PC-9 (cell line): ENCODE measurements around the gene CFAP73.

ENCODE experiments used
- EZH2 ChIP-seq: fragments of 200-600 bp; sonication (generic); IDR thresholded peaks from 2 replicates; pipeline ENCODE4 v1.8.0; 2017; ENCODE audit warnings: antibody characterized with exemption, low read depth
- TF ChIP-seq, protein P1 (sequence below): fragments of 200-600 bp; sonication (generic); conservative IDR thresholded peaks from 2 replicates; pipeline ENCODE4 v1.6.1; 2017; ENCODE audit warnings: mixed run types, antibody characterized with exemption, mild to moderate bottlenecking, moderate library complexity

GRCh38 chr12:113180333-113180732 is 30.8 kb downstream of the CFAP73 start:
- TF ChIP-seq, protein P1, sequence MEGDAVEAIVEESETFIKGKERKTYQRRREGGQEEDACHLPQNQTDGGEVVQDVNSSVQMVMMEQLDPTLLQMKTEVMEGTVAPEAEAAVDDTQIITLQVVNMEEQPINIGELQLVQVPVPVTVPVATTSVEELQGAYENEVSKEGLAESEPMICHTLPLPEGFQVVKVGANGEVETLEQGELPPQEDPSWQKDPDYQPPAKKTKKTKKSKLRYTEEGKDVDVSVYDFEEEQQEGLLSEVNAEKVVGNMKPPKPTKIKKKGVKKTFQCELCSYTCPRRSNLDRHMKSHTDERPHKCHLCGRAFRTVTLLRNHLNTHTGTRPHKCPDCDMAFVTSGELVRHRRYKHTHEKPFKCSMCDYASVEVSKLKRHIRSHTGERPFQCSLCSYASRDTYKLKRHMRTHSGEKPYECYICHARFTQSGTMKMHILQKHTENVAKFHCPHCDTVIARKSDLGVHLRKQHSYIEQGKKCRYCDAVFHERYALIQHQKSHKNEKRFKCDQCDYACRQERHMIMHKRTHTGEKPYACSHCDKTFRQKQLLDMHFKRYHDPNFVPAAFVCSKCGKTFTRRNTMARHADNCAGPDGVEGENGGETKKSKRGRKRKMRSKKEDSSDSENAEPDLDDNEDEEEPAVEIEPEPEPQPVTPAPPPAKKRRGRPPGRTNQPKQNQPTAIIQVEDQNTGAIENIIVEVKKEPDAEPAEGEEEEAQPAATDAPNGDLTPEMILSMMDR: no peak
- TF ChIP-seq EZH2: no peak
